HuH-7 (cell line): ENCODE data around the gene SDS.

ENCODE experiments used
- DNase-seq: peaks from one replicate; pipeline ENCODE4 v3.0.0; 2011; ENCODE audit warnings: low spot score

SDS gene

DNA sequence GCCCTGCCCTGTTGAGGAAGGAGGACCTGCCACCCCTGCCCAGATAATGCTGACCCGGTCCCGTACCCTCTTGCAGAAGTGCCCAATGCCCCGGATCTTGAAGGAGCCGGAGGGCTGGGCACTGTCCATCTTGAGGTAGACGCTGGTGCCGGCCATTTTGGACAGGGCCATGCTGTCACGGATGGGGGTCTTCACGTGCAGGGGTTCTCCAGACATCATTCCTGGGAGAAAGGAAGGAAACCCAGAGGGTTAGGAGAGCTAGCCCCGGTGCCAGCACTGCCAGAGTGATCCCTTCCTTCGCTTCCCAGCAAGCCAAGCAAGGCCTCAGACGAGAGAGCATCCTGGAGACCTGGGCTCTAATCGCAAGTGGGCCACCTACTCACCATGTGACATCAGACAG lies 4.2 kb downstream of the SDS start:
- DNase-seq, result no peak

DNA sequence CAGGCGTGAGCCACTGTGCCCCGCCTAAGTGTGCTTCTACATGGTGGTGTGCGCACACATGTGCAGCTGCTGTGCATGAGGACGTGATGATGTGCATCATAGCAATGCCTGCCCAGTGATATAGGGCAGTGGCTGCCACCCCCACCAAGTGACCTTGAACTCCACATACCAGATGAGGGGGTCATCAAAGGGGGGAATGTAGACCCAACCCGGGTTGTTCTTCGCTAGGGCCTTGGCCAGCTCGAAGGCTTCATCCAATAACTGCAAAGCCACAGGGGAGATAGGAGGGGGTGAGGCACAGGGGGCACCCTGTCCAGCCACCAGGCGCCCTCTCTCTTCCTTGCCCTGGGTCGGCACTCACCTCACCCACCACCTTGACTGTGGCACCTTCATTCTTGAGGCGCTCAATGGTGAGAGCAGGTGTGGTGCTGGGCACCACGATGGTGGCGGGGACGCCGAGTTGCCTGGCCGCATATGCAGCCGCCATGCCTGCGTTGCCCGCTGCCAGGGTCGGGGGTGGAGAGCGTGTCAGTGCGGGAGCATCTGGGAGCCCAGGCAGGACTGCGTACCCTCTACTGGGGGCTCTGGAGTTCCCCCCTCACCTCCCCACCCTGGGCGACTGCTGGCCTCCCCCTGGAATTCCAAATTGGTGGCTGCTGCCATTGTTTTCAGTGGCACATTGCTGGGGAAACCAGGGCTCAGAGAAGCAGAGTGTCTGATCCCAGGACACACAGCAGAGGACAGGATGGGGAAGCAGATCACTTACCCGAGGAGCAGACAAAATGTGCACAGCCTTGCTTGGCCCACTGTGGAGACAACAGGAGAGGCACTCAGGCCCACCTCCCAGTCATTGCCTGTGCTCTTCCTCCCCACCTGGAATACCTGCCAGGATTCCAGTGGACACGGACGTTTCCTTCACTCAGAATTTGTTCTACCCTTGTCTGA lies 5.1 kb downstream of the SDS start:
- no peak for DNase-seq

DNA sequence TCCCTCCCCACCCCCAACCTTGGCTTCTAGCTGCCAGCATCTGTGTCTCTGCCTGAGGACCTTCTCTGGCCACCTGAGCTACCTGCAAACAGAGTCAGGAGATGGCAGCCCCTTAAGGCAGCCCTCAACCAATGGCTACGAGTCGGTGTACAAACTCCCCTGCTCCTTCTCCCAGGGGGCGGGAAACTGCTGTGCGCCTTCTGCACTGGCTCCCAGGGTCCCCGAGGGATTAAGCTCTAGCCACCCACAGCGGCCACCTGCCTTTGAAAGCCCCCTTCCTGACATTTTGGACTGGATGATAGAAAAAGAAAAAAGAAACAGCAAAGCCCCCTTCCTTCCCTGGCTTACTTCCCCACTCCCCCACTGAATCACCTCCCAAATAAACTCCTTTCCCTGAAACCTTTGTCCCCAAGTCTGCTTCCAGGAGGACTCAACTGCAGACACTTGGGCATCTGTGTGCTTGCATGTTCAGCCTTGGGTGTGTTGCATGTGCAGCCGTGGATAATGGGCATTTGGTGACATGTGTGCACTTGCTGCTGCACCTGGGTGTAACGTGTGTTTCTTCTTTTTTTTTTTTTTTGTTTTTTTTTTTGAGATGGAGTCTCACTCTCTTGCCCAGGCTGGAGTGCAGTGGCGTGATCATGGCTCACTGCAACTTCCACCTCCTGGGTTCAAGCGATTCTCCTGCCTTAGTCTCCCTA lies 6.0 kb downstream of the SDS start:
- DNase-seq, result no peak

DNA sequence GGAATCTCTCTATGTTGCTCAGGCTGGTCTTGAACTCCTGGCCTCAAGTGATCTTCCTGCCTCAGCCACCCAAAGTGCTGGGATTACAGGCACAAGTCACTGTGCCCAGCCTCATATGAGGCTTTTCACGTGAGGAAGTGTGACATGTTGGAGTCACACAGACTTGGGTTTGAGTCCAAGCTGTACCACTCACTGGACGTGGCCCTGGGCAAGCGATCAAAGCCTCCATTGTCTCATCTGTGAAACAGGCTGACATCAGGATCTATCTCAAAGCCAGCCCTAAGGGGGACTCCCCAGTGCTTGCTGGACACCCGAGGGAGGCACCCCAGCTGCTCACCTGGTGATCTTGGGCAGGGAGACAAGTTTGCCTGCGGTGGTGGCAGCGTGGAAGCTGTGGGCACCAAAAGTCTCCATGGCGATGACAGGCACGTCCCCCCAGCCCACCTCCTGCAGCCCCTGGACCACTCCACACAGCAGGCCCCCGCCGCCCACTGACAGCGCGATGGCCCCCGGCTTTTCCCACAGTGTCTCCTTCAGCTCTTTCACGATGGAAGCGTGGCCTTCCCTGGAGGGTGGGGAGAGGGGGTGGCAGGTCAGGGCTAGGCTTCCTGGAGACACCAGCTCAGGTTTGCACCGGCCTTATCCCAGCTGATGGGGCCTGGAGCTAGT lies 6.7 kb downstream of the SDS start:
- no peak for DNase-seq

DNA sequence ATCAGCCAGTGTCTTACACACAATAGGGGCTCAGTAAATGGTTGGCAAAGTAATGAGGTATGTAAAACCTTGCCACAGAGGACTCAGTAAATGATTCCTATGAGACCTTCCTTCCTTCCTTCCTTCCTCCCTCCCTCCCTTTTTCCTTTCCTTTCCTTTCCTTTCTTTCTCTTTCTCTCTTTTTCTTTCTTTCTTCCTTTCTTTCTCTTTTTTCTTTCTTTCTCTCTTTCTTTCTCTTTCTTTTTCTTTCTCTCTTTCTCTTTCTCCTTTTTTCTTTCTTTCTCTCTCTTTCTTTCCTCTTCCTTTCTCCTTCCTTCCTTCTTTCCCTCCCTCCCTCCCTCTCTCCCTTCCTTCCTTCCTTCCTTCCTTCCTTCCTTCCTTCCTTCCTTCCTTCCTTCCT lies 7.5 kb downstream of the SDS start:
- DNase-seq, result no peak

DNA sequence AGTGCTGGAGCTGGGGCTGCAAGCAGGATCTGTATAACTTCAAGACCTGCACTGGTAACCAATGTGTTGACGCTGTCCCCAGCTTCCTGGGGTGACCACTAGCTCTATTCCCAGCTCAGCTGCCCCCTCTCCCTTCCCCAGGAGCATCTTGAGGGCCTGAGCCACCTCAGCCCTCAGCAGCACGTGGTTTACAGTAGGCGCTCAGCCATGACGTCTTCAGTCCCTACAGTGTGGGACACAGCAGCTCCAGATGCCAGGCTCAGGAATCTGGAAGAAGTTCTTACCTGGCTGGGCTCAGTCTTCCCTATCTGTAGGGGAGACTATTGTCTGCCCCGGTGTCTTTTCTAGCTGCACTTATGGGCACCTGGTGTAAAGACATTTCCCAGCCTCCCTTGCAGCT lies 8.6 kb downstream of the SDS start:
- no peak for DNase-seq

DNA sequence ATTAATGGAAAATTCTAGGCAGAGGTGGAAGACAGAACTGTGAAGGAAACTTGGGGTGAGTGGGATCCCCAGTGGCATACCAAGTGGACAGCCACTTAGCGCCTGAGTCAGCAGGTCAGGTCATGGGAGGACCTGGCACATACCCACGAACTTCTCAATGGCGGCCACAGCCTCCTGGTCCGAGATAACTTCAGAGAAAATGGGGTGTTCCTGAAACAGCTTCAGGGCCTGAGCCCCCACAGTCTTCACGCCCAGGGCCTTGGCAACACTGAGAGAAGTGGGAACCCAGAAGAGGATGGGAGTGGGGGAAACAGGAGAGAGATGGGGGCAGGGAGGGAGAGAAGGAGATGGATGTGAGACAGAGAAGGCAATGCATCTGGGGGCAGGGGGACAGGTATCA lies 9.9 kb downstream of the SDS start:
- no peak for DNase-seq

DNA sequence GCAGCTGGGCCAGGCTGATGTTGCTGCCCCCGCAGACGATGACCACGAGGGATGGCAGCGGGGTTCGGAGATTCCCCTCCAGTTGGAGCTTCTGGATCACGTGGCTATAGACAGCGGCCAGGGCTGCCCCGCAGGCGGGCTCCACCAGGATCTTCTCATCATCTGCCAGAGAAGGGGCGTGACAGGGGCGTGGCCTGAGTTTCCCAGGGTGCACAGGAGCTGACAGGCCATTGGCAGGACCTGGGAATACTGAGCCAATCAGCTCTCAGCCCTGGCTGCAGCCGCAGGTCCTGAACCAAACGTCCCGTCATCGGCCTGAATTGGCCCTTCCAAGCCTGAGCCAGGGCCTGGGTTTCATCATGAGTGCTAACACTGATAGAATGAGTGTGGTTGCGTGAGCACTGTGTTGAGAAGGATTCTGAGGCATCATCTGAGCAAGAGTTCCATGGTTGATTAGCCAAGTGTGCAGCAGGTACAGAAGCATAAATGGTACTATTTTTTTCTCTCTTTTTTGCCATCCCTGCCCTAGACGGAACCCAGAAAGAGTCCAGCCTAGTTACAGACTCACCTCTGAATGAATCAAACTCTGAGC lies 10.6 kb downstream of the SDS start:
- no peak for DNase-seq

DNA sequence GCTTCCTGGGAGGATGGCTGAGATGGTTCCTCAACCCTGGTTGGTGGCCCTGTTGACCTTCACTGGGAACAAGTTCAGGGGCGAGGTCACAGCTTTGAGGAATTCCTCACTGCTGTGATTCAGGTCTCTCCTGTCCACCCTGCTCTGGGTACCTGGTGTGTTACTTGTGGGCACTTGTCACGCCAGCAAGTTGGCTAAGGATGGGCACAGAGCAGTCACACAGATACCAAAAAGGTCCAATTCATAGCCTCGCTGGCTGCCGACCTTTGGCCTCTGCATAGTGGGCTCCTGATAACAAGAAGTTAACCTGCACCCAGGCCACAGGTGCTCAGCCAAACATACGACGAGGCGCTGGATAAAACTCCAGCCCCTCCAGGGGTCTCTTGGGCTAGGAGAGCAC lies 11.2 kb downstream of the SDS start:
- no peak for DNase-seq

DNA sequence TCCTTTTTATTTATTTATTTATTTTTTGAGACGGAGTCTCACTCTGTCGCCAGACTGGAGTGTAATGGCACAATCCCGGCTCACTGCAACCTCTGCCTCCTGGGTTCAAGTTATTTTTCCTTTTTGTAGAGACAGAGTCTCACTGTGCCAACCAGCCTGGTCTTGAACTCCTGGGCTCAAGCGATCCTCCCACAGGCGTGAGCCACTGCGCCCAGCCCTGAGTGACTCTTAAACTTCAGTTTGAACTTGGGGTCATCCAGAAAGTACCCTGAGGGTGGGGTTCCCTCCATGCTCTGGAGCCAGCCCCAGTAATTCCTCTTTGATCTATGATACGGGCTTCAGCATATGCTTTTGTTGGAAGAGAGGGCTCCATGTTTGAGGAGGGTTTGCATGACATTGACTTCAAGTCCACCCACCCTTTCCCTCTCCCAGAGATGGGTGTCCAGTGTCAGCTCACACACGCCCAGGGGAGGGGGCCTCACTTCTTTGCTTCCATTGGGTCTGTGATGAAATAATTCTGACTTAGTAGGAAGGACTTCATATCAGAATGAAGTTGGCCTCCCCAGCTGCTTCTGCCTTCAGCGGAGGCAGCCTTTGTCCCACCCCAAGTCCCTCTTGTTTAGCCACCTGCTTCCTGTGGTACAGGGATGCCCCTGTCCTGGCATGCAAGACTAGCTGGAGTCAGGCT lies 11.9 kb downstream of the SDS start:
- no peak for DNase-seq

DNA sequence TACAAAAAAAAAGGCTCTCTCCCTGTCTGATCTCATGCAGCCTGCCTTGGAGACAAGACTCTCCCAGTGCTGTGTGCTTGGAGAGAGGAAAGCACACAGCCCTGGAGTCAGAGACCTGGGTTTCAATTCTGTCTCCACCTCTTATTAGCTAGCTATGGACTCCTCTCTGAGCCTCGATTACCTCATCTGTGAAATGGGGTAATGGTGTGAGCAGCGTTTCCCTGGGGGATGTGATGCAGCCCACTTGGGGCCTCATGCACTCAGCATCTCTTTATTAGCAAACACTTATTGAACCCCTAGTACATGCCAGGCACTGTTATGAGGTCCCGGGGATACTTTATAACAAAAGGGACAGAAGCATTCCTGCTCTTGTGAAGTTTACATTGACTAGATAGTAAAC lies 12.5 kb downstream of the SDS start:
- DNase-seq, result no peak

DNA sequence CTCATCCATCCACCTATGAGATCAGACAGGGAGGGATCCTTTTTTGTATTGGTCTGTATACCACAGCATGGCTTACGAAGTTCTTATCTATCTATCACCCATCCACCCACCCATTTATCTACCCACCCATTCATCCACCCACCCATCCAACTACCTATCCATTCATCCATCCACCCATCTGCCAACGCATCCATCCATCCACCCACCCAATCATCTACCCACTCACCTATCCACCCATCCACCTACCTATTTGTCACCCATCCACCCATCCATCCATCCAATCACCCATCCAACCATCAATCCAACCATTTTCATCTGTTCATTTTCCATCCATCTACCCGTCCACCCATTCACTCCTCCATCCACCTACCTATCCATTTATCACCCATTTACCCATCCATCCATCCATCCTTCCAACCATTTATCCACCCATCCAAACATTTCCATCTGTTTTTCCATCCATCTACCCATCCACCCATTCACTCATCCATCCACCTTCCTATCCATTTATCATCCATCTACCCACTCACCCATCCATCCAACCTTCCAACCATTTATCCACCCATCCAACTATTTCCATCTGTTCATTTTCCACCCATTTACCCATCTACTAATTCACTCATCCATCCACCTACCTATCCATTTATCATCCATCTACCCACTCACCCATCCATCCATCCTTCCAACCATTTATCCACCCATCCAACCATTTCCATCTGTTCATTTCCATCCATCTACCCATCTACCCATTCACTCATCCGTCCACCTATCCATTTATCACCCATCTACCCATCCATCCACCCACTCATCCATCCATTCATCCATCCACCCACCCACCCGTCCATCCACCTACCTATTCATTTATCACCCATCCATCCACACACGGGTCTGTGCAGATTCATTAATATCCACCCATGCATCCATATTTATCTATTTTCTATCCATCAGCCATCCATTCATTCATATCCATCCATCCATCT lies 13.3 kb downstream of the SDS start:
- DNase-seq, result no peak

DNA sequence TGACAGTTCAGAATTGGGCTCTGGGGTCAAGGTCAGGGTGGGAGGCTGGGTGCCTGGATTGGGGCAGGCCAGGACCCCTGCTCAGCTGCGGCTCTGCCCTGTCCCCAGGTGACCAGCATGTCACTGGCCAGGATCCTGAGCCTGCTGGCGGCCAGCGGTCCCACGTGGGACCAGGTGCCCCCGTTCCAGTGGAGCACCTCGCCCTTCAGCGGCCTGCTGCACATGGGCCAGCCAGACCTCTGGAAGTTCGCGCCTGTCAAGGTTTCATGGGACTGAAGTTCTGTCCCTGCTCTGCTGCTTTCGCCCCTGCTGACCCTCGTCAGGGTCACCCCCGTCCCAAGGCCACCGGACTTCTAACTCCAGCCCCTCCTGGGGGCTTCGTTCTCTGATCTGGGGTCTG lies 15.3 kb downstream of the SDS start:
- no peak for DNase-seq

DNA sequence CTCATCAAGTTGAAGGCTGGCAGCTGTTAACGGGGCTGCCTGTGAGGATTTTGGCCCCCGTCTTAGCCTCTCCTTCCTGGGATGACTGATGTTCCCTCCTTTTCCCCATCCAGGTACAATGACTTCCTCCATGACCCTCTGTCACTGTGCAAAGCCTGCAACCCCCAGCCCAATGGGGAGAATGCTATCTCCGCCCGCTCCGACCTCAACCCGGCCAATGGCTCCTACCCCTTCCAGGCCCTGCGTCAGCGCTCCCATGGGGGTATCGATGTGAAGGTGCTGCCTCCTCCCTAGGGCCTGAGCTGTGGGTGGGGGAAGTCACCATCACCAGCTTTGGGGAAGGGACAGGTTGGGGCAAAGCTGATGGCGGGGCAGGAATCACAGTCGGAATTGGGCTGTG lies 16.1 kb downstream of the SDS start:
- no peak for DNase-seq

DNA sequence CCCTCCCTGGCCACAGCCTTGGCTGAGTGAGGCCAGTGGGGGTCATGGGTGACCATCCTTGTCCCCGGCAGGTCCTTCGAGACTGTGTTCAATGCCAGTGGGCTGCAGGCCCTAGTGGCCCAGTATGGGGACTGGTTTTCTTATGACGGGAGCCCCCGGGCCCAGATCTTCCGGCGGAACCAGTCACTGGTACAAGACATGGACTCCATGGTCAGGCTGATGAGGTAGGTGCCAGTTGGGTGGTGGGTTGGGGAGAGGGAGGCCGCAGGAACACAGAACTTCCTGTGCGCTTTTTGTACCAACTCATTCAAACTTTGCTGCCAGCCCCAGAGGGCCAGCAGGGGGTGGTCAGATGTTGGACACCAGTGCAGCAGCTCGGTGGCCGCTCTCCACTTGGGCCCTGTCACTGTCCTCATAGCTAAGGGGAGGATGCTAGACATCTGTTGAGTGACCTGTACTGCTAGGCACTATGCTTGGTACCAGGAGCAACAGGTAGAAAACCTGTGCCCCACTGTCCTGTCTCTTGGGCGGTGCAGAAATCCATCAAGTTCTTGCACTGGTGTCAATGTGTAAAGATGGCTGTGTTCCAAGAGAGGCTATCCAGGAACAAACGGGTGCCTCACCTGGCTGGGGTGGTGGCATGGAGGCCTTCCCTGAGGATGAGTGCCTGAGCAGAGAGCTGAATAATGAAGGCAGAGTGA lies 16.7 kb downstream of the SDS start:
- no peak for DNase-seq

DNA sequence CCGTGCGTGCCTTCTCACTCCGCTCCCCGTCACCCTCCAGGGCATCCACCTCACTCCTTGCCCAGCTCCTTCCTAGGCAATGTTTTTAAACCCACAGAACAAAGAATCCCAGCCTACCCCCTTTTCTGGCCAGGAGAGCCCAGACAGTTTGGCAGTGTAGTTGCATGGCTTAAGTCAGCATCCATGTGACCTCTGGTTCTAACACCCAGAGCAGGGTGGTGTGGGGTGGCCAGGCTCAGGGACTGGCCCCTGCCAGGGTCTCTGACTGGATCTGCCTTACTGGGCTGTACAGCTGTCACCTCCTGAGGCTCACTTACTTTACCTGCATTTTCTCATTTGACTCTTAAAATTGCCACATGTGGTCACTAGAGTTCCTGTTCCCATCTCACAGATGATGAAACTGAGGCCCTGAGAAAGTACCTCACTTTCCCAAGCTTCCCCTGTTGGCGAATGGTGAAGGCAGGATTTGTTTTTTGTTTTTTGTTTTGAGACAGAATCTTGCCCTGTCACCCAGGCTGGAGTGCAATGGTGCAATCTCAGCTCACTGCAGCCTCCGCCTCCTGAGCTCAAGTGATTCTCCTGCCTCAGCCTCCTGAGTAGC lies 18.3 kb downstream of the SDS start:
- no peak for DNase-seq

DNA sequence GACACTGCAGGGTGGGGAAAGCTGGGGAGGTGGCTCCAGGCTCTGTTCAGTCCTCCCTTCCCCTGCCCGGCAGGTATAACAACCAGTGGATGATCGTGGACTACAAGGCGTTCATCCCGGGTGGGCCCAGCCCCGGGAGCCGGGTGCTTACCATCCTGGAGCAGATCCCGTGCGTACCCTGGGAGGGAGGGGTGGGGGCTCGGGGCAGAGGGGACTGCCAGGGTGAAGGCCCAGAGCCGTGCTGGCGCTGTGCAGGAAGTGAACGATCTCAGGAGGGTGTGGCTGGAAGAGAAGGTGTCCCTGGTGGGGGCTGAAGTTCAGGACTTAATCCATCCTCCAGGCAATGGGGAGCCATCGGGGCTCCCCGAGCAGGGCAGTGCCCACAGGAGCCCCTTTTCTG lies 18.9 kb downstream of the SDS start:
- no peak for DNase-seq

DNA sequence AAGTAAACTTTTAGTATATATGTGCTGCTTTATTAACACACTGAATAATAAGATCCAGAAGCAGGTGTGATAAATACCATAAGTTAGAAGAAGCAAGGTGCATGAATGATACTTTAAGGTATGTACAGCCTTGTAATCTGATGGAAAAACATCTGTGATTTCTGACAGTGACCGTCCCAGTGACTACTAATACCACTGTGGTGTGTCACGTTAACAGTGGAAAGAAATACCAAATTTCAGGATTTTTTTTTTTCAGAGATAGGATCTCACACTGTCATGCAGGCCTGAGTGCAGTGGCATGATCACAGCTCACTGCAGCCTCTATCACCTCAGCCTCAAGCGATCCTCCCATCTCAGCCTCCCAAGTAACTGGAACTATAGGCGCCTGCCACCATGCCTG lies 21.5 kb downstream of the SDS start:
- no peak for DNase-seq

DNA sequence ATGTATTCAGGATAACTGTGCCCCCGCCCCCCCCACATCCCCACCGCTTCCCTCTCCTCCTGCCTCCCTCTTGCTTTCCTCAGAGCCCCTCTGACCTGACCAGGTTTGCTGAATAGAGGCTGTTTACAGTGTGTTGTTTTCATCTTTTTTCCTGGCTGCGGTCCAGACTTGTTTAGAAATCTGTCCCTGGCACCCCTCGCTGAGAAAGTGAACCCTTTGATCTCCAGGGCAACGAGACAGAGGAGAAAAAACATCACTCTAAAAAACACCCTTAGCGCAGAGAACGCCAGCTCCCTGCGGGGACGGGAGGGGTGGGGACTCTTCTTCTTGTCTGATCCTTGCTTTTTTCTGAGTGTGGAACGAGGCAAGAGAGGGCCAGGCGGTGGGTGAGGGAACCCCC lies 22.5 kb downstream of the SDS start:
- DNase-seq, result no peak

DNA sequence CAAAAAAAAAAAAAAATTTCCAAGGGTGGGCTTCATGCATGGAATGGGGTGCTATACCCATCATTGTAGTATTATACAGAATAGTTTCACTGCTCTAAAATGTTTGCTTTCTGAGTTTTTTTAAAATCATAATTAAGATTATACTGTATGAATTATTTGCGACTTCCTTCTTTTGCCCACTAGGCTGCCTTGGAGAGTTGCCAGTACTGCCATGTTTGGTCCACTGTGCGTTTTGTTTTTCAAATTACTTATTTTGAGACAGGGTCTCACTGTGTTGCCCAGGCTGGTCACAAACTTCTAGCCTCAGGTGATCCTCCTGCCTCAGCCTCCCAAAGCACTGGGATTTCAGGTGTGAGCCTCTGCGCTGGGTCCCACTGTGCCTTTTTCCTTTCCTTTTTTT lies 25.4 kb downstream of the SDS start:
- no peak for DNase-seq
